NCI-H226 (cell line): Measurements from ENCODE around the gene PDSS2.
"Not testable (repeated sequence)": the region's sequence is repeated elsewhere in the genome, so short reads cannot be mapped to it uniquely, and the experiment has no call there.

Source experiments
- DNase-seq: peaks from one replicate; pipeline ENCODE4 v3.0.0-alpha.2; 2015

Gene PDSS2

DNA sequence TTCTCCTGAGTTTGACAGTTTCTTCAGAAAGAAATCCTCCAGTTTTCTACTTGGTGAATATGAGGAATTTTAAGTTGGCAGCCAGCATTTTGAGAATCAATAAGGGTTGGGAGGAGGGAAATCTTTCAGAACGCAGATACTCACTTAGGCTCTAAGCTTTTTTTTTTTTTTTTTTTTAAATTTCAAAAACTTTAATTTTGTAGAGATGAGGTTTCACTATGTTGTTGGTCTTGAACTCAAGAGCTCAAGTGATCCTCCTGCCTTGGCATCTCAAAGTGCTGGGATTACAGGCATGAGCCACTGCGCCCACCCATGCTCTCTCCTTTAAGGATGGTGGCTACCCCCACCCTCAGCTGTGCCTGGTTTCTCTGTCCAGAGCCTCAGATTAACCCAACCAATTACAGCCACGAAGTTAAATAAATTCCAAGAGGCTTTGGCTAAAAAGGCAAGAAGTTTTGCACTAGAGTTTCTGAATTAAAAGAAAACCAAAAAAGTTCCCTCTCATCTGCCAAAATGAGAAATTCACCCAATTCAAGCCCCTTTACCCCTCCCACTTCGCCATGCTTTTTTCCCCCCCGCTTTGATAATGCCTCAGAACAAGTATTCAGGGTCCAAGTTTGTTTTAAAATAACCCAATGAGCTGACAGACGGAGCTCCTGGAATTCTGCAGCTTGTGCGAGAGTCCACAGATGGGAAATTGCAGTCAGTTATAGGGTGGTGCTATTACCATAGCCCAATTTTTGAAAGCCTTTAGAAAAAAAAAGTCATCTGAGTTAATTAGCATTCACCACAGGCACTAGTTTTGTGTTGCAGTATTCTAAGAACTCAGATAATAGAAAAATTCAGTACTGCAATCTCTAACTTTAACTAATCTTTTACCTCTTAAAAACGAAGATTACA, 249.7 kb downstream of the PDSS2 start:
- no peak for DNase-seq

DNA sequence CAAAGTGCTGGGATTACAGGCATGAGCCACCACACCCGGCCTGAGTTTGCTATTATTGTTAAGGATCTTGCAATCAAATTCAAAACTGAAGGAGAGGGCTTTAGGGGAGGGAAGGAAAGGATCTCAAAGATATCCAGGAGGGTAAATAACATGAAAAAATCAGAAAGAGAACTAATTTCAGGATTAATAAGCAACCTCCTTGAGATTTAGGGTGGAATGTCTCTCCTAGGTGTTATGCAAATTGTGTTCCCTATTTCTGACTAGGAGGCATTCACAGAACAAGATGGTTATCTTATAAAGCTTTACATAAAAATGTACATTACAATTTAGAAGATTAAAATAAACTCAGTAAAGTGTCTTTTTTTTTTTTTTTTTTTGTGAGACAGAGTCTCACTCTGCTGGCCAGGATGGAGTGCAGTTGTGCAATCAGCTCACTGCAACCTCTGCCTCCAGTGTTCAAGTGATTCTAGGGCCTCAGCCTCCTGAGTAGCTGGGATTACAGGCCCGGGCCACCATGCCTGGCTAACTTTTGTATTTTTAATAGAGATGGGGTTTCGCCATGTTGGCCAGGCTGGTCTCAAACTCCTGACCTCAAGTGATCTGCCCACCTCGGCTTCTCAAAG, 252.0 kb downstream of the PDSS2 start:
- DNase-seq = no peak

DNA sequence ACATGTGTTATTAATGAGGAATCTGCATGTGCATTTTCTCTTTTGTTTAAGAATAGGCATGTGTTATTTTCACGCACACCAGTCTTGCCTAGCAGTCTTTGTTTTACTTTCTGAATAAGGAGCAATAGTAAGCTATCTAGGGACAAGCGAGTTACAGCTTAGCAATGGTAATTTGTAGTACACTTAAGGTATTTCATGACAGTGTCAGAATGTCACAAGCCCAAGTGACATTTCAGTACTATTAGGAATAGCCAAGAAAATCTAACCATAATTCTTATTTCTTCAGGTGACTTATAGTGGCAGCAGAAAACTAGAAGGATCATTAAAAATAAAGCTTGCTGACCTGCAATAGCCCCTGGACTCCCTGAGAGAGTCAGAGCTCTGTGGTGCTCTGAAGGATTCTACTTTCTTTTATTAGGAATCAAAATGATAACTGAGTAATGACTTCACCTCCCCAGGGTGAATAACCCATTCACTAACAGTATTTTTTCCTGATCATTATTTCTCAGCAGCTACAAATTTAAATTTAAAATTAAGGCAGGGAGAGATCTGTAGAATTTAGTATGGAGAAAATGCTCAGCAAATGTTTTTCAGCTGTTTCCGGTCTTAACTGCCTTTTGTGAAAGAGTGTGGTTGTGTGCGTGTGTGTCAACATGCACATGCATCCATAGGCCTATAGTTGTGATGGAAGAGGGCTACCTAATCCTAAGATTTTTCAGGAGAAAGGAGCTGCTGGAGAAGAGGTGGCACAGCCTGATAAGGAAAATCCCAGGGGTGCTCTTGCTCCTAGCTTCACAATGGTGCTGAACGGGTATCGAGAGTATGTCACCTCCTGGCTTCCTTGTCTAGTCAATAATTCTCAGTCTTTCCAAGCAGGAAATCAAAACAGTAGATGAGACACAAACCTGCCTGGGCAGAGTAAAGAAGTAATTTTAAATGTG, 254.0 kb downstream of the PDSS2 start:
- no peak for DNase-seq

DNA sequence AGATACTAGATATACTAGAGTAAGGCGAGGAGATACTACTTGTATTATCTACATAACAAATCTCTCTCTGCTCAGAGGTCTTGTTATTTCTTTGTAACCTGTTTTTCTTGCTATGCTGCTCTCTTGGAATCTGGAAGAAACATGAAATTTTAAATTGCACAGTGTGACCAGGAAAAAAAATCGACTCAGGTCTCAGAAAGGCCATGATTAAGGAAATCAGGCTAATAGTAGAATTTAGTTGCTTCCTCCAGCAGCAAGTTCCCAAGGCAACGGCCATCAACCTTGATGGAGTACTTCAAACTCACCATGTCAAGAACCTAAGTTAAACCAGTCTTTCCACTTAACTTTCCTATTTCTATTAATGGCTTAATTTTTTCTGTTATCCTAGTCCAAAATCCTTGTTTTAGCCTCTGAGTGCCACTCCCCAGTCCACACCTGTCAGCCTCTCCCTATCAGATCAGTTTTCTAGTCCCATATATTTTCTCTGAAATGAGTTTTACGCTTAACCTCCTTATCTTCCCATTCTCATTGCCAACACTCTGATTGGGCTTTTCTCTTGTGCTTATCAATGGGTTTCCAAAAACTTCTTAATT, 256.4 kb downstream of the PDSS2 start:
- no peak for DNase-seq

DNA sequence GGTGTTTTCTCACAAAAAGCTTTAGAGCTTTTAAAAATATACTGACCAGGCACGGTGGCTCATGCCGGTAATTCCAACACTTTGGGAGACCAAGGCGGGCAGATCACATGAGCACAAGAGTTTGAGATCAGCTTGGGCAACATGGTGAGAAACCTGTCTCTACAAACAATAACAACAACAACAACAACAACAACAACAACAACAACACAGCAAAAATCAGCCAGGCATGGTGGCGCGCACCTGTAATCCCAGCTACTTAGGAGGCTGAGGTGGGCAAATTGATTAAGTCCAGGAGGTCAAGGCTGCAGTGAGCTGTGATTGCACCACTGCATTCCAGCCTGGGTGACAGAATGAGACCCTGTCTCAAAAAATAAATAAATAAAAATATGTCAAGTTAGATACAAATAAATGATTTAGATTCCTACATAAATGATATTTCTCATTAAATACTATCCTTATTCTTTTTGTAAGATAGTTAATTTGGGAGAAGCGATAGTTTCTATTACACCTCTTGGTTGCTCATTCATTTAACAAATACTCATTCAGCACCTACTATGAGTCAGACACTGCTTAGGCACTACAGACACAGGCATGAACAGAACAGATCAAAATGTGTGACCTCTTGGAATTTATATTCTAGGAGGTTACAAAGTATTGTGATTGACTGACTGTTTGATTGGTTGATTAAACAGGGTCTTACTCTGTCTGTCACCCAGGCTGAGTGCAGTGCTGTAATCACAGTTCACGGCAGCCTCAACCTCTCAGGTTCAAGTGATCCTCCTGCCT, 260.5 kb downstream of the PDSS2 start:
- no peak for DNase-seq

DNA sequence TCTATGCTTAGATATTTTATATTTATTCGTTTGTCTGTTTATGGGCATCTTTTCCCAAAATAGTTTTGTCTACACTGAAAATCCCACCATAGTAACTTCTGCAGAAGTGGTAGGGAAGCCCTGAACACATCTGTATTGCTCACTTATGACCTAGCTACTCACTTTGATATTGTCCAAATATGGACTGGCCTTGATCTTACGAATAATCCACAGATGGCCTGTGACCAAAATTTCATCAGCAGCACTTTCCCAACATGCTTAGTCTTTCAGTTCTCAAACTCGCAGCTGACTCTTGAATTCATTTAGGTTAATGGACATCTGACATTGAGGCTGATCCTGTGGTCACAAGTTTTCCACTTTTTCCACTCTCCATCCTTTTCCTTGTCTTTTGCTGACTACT, 263.2 kb downstream of the PDSS2 start:
- no peak for DNase-seq

DNA sequence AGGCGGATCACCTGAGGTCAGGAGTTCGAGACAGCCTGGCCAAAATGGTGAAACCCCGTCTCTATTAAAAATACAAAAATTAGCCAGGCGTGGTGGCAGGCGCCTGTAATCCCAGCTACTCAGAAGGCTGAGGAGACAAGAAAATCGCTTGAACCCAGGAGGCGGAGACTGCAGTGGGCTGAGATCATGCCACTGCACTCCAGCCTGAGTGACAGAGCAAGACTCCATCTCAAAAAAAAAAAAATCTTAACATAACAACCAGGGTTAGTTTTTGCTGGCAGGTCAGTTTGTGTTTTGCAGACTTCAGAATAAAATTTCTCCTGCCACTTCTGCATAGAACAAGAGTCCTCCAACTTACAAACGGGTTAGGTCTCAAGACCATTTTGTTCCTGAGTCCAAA, 264.6 kb downstream of the PDSS2 start:
- not testable (repeated sequence) for DNase-seq

DNA sequence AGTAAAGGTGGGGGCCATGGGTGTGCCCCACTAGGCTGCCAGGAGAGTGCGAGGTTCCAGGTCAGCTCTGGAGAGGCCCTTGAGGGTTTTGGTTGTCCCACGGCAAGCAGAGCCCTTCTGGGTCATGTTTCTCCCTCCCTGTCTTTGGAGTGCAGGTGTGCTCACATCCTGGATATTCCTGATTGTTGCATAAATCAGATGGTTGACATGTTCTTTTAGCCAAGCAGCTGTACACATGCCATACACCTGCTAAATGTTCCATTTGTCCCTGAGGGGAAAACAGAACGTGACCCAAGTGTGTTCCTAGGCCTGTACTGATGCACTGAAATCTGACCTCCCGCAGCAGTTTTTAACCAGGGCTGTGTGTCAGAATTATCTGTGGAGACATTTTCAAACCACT, 266.5 kb downstream of the PDSS2 start:
- DNase-seq = no peak

DNA sequence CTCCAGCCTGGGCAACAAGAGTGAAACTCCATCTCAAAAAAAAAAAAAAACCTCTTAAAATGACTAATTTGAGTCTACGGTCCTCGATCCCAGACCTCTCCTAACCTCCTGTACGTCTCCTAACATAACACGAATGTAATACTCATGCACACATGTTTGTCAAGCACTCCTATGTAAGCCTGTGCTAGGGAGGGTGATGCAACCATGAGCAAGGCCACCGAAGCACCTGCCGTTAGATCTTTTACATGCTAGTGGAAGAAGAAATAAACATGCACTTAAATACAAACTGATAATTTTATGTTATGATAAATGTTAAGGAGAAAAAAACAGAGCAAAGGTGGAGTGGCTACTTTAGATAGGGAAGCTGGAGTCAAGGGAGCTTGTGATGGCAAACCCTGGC, 271.7 kb downstream of the PDSS2 start:
- DNase-seq = no peak

DNA sequence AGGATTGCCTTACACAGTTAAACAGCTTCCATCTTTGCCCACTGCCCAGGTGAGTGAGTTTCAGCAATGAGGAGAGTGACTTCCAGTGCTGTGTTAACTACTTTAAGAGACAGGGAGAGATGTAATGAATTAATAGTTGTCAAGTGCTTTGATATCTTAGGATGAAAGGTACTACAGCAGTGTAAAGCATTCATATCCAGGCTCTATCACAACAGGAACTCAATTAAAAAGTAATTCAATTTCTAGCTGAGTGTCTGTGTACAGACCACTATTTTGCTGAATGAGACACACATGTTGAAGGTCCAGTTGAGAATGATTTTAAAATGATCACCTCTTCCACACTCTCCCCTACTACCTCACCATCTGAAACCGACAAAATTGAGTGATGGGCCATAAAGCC, 273.3 kb downstream of the PDSS2 start:
- DNase-seq = no peak

DNA sequence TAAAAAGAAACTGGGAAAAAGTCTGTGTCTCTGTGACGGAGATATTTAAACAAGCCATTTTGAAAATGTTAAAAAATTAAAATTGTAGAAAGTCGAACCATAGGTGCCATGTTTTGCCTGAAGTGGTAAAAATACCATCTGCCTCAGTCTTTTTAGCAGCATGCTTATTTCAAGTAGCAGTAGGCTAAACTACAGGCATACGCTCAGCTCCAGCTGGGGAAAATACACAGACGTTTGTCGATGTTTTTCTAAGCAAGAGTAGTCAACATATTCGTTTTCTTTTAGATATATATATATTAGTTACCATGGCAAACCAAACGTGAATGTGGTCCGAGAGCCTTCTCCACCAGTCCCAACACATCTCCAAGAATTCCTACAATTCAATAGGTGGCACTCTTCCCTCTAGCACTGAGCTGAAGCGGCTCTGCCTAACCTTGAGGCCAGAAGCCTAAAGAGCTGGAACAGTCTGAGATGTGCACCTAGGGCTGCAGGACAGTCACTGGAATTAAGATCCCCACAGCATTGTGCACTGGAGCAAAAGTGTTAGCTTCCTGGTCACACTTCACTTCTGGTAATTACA, 273.9 kb downstream of the PDSS2 start:
- peak; percentile 10 for DNase-seq

DNA sequence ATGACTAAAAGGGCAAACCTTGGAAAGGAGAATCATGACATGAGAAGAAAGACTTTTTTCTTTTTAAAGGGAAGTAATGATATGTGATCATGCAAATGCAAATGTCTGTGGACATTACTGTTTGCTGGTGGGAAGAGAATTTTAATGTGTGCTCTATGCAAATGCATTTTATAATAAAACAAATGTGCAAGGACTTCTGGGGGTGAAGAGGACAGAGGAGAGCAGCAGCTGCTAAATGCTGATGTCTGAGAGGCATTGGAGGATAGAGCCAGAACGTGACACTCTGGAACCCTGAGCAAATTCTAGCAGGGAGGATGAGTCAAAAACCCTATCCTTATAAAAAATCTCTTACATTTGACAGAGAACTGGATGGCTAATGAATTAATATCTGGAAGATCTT, 274.9 kb downstream of the PDSS2 start:
- no peak for DNase-seq

DNA sequence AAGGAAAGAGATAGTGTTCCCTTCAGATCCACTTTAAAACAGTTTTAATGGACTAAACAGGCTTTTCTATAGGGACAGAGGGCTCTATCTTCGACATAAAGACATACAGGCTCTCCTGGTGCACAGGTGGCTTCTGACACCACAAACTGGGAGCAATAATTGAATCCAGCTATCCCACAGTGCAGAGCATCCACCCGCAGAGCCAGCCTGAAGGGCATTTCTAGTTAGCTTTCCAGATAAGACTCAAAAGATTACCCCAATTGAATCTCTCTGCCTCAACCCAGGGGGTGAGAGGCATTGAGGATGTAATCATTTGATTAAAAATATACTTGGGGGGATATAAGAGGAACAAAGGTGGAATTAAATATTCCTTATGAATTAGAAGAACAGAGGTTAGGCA, 279.3 kb downstream of the PDSS2 start:
- no peak for DNase-seq

DNA sequence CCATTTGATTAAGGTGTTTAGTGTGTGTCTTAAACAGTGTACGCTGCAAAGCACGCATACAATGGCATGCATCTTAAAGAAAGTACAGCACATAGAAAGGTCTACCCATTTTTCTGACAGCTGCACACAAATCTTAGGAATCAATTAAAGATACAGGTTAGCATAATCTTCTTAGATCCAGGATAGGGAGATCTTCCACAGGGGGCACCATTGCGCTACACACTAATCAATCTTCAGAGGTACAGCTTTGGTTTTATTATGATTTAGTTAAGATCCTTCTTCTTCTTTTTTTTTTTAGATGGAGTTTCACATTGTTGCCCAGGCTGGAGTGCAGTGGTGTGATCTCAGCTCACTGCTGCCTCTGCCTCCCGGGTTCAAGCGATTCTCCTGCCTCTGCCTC, 280.4 kb downstream of the PDSS2 start:
- DNase-seq = no peak

DNA sequence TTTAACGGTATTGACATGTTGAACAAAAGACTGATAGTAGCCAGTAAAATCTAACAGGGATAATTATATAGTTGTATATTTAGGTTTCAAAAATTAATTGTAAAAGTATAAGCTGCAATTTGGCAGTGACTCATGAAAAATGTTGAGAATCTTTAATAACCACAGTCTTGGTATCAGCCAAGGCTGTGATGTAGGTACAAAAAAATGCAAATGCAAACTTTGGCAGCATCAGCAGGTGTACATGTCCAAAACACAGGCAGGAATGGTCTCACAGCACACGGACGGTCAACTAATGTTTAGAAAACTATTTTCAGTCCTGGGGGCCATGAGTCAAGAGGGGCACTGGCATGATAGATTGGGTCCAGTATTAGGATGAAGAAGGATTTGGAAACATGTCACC, 285.6 kb downstream of the PDSS2 start:
- DNase-seq = peak; percentile 44

DNA sequence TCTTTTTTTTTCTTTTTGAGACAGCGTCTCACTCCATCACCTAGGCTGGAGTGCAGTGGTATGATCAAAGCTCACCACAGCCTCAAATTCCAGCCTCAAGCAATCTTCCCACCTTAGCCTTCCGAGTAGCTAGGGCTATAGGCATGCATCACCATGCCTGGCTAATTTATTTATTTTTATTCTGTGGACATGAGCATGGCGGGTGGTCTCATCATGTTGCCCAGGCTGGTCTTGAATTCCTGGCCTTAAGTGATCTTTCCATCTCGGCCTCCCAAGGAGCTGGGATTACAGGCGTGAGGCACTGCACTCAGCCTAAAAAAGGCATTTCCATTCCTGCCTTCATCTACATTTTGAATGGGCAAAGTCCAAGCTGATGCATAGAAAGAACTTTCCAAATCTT, 287.9 kb downstream of the PDSS2 start:
- no peak for DNase-seq

DNA sequence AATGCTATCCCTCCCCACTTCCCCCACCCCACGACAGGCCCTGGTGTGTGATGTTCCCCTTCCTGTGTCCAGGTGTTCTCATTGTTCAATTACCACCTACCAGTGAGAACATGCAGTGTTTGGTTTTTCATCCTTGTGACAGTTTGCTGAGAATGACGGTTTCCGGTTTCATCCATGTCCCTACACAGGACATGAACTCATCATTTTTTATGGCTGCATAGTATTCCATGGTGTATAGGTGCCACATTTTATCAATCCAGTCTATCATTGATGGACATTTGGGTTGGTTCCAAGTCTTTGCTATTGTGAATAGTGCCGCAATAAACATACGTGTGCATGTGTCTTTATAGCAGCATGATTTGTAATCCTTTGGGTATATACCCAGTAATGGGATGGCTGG, 295.1 kb downstream of the PDSS2 start:
- not testable (repeated sequence) for DNase-seq

DNA sequence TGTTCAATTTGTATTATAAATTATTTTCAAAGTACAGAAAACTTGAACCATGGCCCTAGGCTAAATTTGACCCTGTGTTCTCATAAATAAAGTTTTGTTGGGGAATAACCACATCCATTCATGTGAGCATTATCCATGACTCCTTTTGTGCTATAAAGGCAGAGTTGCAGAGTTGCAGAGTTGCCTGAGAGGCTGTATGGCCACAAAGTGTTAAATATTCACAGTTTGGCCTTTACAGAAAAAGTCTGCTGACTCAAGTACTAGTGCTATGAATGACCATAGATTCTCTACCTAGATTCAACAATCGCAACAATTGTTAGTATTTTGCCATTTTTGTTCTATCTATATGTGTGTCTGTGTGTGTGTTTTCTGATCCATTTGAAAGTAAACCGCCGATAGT, 297.8 kb downstream of the PDSS2 start:
- DNase-seq = no peak

DNA sequence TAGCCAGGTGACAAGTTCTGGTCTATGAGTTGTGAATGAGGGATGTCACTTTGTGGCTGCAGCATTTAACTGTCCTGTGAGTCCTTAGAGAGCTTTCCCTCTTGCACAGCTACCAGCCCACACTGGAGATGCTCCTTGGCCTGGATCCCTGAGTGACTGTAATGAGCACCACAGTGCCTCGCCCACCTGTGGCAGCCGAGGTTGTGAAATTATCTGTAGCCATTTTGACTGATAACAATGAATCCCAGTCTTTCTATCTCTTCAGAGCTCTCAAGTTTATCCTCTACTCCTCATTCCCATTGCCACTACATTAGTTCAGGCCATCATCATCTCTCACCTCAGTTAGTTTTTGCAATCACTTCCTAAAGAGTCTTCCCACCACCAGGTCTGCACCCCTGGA, 302.7 kb downstream of the PDSS2 start:
- no peak for DNase-seq

DNA sequence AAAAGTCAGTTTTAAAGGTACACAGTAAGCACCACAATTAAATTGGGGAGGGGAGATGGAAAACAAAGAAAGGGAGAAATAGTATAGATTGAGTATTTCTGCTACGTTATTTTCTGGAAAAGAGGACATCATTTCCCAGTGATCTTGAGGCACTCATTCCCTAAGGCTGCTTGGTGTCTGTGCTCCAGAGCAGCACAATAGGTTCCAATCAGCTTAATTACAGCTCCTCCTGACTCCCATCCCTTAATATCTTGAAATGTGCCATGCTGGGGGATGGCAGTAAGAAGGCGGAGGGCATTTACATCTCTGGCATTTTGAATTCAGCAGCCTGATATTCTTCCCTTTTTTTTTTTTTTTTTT, 304.6 kb downstream of the PDSS2 start:
- no peak for DNase-seq

DNA sequence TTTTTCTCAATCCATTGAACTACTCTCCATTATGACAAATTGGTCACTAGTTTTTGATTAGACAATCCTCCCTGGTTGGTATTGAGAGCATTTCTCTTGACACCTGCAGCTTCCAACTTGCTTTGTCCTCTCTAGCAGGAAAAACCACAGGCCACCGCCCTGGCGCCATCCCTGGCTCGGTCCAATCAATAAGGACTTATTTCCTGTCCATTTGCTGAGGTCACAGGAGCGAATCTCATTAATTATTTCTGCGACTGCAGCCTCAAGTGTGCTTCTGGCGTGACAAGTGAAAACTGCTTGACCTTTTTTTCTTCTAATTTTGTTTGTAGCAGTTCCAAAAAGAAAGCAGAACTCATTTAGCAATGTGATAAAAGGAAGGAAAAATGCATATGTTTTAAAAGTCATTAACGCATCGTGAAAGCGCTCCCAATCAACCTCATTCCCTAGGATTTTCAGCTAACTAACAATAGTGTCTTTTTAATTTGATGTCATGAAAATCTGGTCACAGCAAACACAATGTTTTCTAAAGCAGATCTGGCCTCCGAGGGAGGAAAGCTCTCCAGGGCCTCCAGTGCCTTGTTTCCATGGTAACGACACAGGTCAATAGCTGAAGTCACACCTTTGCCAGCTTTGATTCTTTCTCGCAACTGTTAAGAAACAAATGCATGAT, 305.1 kb downstream of the PDSS2 start:
- DNase-seq = no peak
